VCaP (cell line): Measurements from ENCODE around the gene ANKRD11.
"Not testable (repeated sequence)": the region's sequence is repeated elsewhere in the genome, so short reads cannot be mapped to it uniquely, and the experiment has no call there.

ENCODE experiments used
- H3K27ac ChIP-seq: fragments of 450-650 bp; 2 replicates; pipeline ENCODE4 v1.5.1; 2017
- CTCF ChIP-seq: fragments of 450-650 bp; conservative IDR thresholded peaks from 2 replicates; pipeline ENCODE4 v1.5.1; 2017; ENCODE audit warnings: mild to moderate bottlenecking, moderate library complexity

The ANKRD11 gene

GRCh38 chr16:89265647-89266046 lies 224.7 kb downstream of the ANKRD11 start:
- no peak overlapping the region for H3K27ac ChIP-seq
- TF ChIP-seq CTCF, result no peak

GRCh38 chr16:89264800-89265550 lies 225.4 kb downstream of the ANKRD11 start:
- no peak overlapping the region for H3K27ac ChIP-seq
- TF ChIP-seq CTCF, result no peak

GRCh38 chr16:89261691-89262563 lies 228.4 kb downstream of the ANKRD11 start:
- TF ChIP-seq CTCF, result no peak
- H3K27ac ChIP-seq, result peak overlapping the region; percentile 38

GRCh38 chr16:89259901-89260300 lies 230.5 kb downstream of the ANKRD11 start:
- H3K27ac ChIP-seq, result not testable (repeated sequence)

- no peak overlapping the region for H3K27ac ChIP-seq
- no peak; the same call in 1 of the 2 replicates for TF ChIP-seq CTCF
These were observed 232.4 kb downstream of the ANKRD11 start for GRCh38 chr16:89257757-89258465.

- no peak for TF ChIP-seq CTCF
These were observed 233.1 kb downstream of the ANKRD11 start for GRCh38 chr16:89257281-89257731.

GRCh38 chr16:89256651-89257254 lies 233.6 kb downstream of the ANKRD11 start:
- H3K27ac ChIP-seq, result peak overlapping the region; percentile 36; the same call in 1 of the 2 replicates
- no peak for TF ChIP-seq CTCF

More at GRCh38 chr16:89257281-89257731, 233.1 kb downstream of the ANKRD11 start:
- peak overlapping the region; percentile 36; the same call in 1 of the 2 replicates for H3K27ac ChIP-seq
